Naive thymus-derived CD4-positive, alpha-beta T cell (primary cell): ENCODE data around the gene PRR18. TPM values are rescaled to one million over a fixed set of nuclear protein-coding genes. Genes with fewer than 3 reads are reported as not detected.
A peak's percentile ranks its signal among the peaks of the same experiment; 100 is the strongest.

Experiments
- ATAC-seq: fragments of 150-1000 bp; cut with Tn5 transposase; 2 replicates; pipeline ENCODE4 v1.10.0; 2021; ENCODE audit warnings: mild to moderate bottlenecking, moderate library complexity
- CTCF ChIA-PET: fragments of 350-600 bp; sonication (Branson Sonifier 250); formaldehyde crosslinking; loops from one replicate; lab custom pipeline; 2021; ENCODE audit warnings: antibody characterized with exemption; lab: Charles Lee
- POLR2A ChIA-PET: fragments of 350-600 bp; sonication (Branson Sonifier 250); formaldehyde crosslinking; loops from one replicate; lab custom pipeline; 2021; ENCODE audit warnings: antibody characterized with exemption, inconsistent platforms; lab: Charles Lee
- DNase-seq, 9 donors: peaks; one replicate each; pipeline versions ENCODE4 v3.0.0 to v3.0.0-alpha.2; 2020 to 2022; ENCODE audit warnings: mixed read lengths in 1 of 9
- H3K27ac ChIP-seq: one replicate; pipeline ENCODE4 v1.7.0; 2013; ENCODE audit warnings: mild to moderate bottlenecking, low read depth, low read length, moderate library complexity
- H3K27me3 ChIP-seq, 2 donors: one replicate each; pipeline ENCODE4 v1.7.0; 2013; ENCODE audit warnings: low read length in 2 of 2, mild to moderate bottlenecking in 2 of 2, moderate library complexity in 2 of 2; ENCODE audit not compliant: control insufficient read depth in 2 of 2, insufficient read depth in 2 of 2
- H3K36me3 ChIP-seq, 3 experiments: 1 replicate in 2 of 3; 2 replicates in 1 of 3; pipeline ENCODE4 v1.7.0; 2013; ENCODE audit warnings: low read length in 3 of 3, mild to moderate bottlenecking in 3 of 3, moderate library complexity in 1 of 3; ENCODE audit not compliant: insufficient read depth in 3 of 3, control insufficient read depth in 2 of 3
- H3K4me1 ChIP-seq, 2 donors: one replicate each; pipeline ENCODE4 v1.7.0; 2013; ENCODE audit warnings: low read length in 2 of 2, mild to moderate bottlenecking in 2 of 2, moderate library complexity in 1 of 2; ENCODE audit not compliant: control insufficient read depth in 2 of 2, insufficient read depth in 2 of 2
- H3K4me3 ChIP-seq: 2 replicates; pipeline ENCODE4 v1.7.0; 2013; ENCODE audit warnings: mild to moderate bottlenecking, low read length
- H3K9me3 ChIP-seq, 3 experiments: 1 replicate in 2 of 3; 2 replicates in 1 of 3; pipeline ENCODE4 v1.7.0; 2013; ENCODE audit warnings: low read length in 3 of 3; ENCODE audit not compliant: control insufficient read depth in 2 of 3
- H3K27ac Mint-ChIP-seq, 9 donors: one replicate each; pipeline ENCODE4 v1.8.0; 2020 to 2022; ENCODE audit warnings: mixed read lengths in 9 of 9, mild to moderate bottlenecking in 8 of 9, moderate library complexity in 5 of 9, inconsistent platforms in 2 of 9
- H3K27me3 Mint-ChIP-seq, 5 donors: one replicate each; pipeline ENCODE4 v1.8.0; 2021 to 2022; ENCODE audit warnings: mixed read lengths in 5 of 5, mild to moderate bottlenecking in 1 of 5
- H3K36me3 Mint-ChIP-seq, 5 donors: one replicate each; pipeline ENCODE4 v1.8.0; 2020 to 2022; ENCODE audit warnings: mixed read lengths in 5 of 5, mild to moderate bottlenecking in 3 of 5, inconsistent platforms in 1 of 5
- H3K4me1 Mint-ChIP-seq, 7 donors: one replicate each; pipeline ENCODE4 v1.8.0; 2020 to 2022; ENCODE audit warnings: mixed read lengths in 7 of 7, mild to moderate bottlenecking in 3 of 7, inconsistent platforms in 1 of 7
- H3K4me3 Mint-ChIP-seq, 10 donors: one replicate each; pipeline ENCODE4 v1.8.0; 2020 to 2022; ENCODE audit warnings: mild to moderate bottlenecking in 10 of 10, mixed read lengths in 10 of 10, moderate library complexity in 6 of 10, inconsistent platforms in 2 of 10
- H3K9me3 Mint-ChIP-seq, 11 donors: one replicate each; pipeline ENCODE4 v1.8.0; 2020 to 2022; ENCODE audit warnings: mixed read lengths in 11 of 11, mild to moderate bottlenecking in 4 of 11, inconsistent platforms in 1 of 11, moderate library complexity in 1 of 11
- intact Hi-C, 2 donors: fragments of 100-400 bp; cut with micrococcal nuclease; formaldehyde crosslinking; loops; one replicate each; pipeline ENCODE4 v1.15.1; 2023
- polyA plus RNA-seq, 2 donors: library from polyadenylated mRNA; unstranded; fragments of 300-500 nt; fragmentation: Illumina TruSeq; gene quantifications; one replicate each; pipeline ENCODE4 v1.2.3, GENCODE V29; 2021
- total RNA-seq, 6 experiments: library from RNA in 5 of 6; stranded (reverse) in 5 of 6; gene quantifications; 1 replicate in 5 of 6; 2 replicates in 1 of 6; pipeline ENCODE4 v1.2.3 and lab custom pipeline; 2021 to 2026

Gene PRR18
- total and polyA plus RNA-seq, 7 experiments from 2014 or later = not detected

DNA sequence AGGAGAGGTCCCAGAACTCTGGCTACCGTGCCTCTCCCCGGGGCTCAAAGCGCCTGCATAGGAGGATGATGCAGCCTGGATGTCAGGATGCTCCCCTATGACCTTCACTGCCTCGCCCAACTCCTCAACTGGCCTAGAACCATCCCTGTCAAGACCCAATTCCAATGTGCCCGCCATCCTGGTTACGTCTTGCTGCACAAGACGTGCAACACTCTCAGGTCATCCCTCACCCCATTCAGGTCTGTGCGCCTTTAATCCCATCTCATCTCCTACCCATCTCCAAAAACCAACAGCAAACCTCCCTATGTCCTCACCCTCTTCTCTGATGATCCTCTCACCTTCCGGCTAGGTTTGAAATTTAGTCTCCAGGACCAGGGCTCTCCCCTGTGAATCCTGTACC is 30.7 kb upstream of the PRR18 start:
- Mint-ChIP-seq H3K36me3 (peaks cover 12 to 26% (median 17%) of the 10 kb centered on the region in 5 donors), H3K4me1 (peaks cover 22 to 45% (median 35%) of the 10 kb centered on the region in 7 donors), H3K27me3 (no peaks in the 10 kb centered on the region), H3K9me3 (no peaks in the 10 kb centered on the region), H3K4me3 (no peak overlapping the region), H3K27ac (no peak overlapping the region)
- no peaks in the 10 kb centered on the region for H3K9me3 ChIP-seq
- no peak overlapping the region for H3K4me3 ChIP-seq
- H3K4me1 ChIP-seq = peaks cover 46 to 53% of the 10 kb centered on the region in 2 donors
- CTCF ChIA-PET = interaction anchor here (0.9 kb wide), 1 partner anchor 43 kb away, joined by 3 read pairs; no protein-coding TSS in a partner anchor
- intact Hi-C loops = no loop called here
- POLR2A ChIA-PET = no interaction called here
- ATAC-seq = no peak
- no peak for DNase-seq
- H3K36me3 ChIP-seq = peaks cover 0 to 31% (median 0%) of the 10 kb centered on the region in 3 experiments
- H3K27me3 ChIP-seq = no peaks in the 10 kb centered on the region
- H3K27ac ChIP-seq = no peak overlapping the region

DNA sequence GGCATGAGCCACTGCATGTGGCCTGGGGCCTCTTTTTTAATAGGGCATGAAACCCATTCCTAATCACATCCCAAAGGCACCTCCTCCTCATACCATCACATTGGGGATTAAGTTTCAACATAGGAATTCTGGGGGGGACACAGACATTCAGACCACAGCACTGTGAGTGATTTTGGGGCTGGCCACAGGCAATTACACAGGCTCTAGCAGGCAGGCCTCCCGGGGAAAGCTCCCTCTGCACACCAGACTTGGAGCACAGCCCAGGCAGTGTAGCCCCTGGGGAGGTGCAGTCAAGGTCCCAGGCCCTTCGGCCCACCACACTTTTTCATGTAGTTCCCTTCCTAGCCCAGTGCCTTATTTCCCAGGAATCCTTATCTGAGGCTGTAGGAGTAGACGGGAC is 28.7 kb upstream of the PRR18 start:
- POLR2A ChIA-PET = interaction anchor here (0.6 to 1.1 kb wide), 4 partner anchors 11 to 504 kb away, joined by 3 read pairs; no protein-coding TSS in a partner anchor

DNA sequence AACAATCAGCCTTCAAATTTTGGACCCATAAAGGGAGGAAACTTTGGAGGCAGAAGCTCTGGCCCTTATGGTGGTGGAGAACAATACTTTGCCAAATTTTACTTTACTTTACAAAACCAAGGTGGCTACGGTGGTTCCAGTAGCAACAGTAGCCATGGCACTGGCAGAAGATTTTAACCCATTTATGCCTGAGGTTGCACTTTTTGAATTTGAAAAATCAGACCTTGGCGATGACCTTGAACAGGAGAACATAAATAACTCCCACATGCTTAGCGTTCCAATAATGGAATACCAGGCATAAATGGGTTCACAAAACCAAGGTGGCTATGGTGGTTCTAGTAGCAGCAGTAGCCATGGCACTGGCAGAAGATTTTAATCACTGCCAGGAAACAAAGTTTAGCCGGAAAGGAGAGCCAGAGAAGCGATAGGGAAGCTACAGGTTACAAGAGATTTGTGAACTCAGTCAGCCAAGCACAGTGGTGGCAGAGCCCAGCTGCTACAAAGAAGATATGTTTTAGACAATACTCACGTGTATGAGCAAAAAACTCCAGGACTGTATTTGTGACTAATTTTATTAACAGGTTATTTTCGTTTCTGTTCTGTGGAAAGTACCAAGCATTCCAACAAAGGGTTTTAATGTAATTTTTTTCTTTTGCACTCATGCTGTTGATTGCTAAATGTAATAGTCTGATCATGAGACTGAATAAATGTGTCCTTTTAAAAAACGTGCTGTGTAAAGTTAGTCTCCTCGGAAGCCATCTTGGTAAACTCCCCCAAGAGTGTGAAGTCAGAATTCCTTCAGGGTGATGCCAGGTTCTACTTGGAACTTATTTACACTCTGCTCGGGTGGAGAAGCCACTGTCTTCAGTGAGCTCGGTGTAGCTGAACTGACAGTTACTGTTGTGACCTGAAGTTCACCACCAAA is 27.4 kb upstream of the PRR18 start:
- H3K27ac ChIP-seq = no peak overlapping the region
- H3K4me3 Mint-ChIP-seq = peak overlapping the region in 7 of 10 donors; percentile 8 to 81 (median 50)
- DNase-seq (no peak), ATAC-seq (no peak)
- peaks cover 51 to 63% of the 10 kb centered on the region in 2 donors for H3K4me1 ChIP-seq
- intact Hi-C loops = no loop called here
- H3K4me1 Mint-ChIP-seq = peaks cover 34 to 58% (median 52%) of the 10 kb centered on the region in 7 donors
- peaks cover 12 to 33% (median 22%) of the 10 kb centered on the region in 5 donors for H3K36me3 Mint-ChIP-seq
- peaks cover 0 to 24% (median 0%) of the 10 kb centered on the region in 3 experiments for H3K36me3 ChIP-seq
- no peaks in the 10 kb centered on the region for H3K27me3 Mint-ChIP-seq
- no peak overlapping the region for H3K4me3 ChIP-seq
- H3K9me3 Mint-ChIP-seq = no peaks in the 10 kb centered on the region
- no peaks in the 10 kb centered on the region for H3K27me3 ChIP-seq
- peak overlapping the region in 1 of 9 donors; percentile 67 for H3K27ac Mint-ChIP-seq
- CTCF ChIA-PET = no interaction called here
- POLR2A ChIA-PET = interaction anchor here (1.1 to 1.2 kb wide), 2 partner anchors 13 to 15 kb away, joined by 3 to 4 read pairs; no protein-coding TSS in a partner anchor
- no peaks in the 10 kb centered on the region for H3K9me3 ChIP-seq

More for the DNA sequence above, 28.7 kb upstream of the PRR18 start:
- DNase-seq (no peak), ATAC-seq (no peak)
- no peaks in the 10 kb centered on the region for H3K27me3 ChIP-seq
- intact Hi-C loops = no loop called here
- Mint-ChIP-seq H3K27ac (no peak overlapping the region), H3K9me3 (no peaks in the 10 kb centered on the region), H3K4me3 (no peak overlapping the region), H3K4me1 (peaks cover 36 to 56% (median 49%) of the 10 kb centered on the region in 7 donors), H3K27me3 (no peaks in the 10 kb centered on the region), H3K36me3 (peaks cover 12 to 33% (median 22%) of the 10 kb centered on the region in 5 donors)
- H3K36me3 ChIP-seq = peaks cover 0 to 22% (median 0%) of the 10 kb centered on the region in 3 experiments
- no peak overlapping the region for H3K4me3 ChIP-seq
- CTCF ChIA-PET = no interaction called here
- H3K9me3 ChIP-seq = no peaks in the 10 kb centered on the region
- peaks cover 58 to 65% of the 10 kb centered on the region in 2 donors for H3K4me1 ChIP-seq
- no peak overlapping the region for H3K27ac ChIP-seq

DNA sequence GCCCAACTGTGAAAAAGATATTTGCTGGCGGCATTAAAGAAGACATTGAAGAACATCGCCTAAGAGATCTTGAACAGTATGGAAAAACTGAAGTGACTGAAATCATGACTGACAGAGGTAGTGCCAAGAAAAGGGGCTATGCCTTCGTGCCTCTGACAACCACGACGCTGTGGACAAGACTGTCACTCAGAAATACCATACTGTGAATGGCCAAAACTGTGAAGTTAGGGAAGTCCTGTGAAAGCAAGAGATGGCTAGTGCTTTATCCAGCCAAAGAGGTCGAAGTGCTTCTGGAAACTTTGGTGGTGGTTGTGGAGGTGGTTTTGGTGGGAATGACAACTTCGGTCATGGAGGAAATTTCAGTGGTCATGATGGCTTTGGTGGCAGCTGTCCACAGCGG is 26.7 kb upstream of the PRR18 start:
- ChIA-PET POLR2A (interaction anchor here (1.2 kb wide), 1 partner anchor 16 kb away, joined by 4 read pairs; no protein-coding TSS in a partner anchor), CTCF (interaction anchor here (0.8 kb wide), 1 partner anchor 25 kb away, joined by 3 read pairs; no protein-coding TSS in a partner anchor)
- peak overlapping the region in 8 of 10 donors; percentile 8 to 81 (median 50) for H3K4me3 Mint-ChIP-seq
- peaks cover 0 to 26% (median 0%) of the 10 kb centered on the region in 3 experiments for H3K36me3 ChIP-seq
- H3K4me3 ChIP-seq = no peak overlapping the region
- ATAC-seq = no peak
- H3K27ac ChIP-seq = no peak overlapping the region
- intact Hi-C loops = no loop called here
- peaks cover 12 to 33% (median 22%) of the 10 kb centered on the region in 5 donors for H3K36me3 Mint-ChIP-seq
- no peaks in the 10 kb centered on the region for H3K27me3 Mint-ChIP-seq
- peaks cover 43 to 55% of the 10 kb centered on the region in 2 donors for H3K4me1 ChIP-seq
- peaks cover 34 to 60% (median 52%) of the 10 kb centered on the region in 7 donors for H3K4me1 Mint-ChIP-seq
- no peaks in the 10 kb centered on the region for H3K9me3 Mint-ChIP-seq
- H3K9me3 ChIP-seq = no peaks in the 10 kb centered on the region
- peak overlapping the region in 3 of 9 donors; percentile 4 to 80 (median 40) for H3K27ac Mint-ChIP-seq
- no peaks in the 10 kb centered on the region for H3K27me3 ChIP-seq
- DNase-seq = no peak

- ChIA-PET CTCF (no interaction called here), POLR2A (interaction anchor here (0.6 kb wide), 1 partner anchor 72 kb away, joined by 3 read pairs; no protein-coding TSS in a partner anchor)
- Mint-ChIP-seq H3K27ac (peak overlapping the region in 8 of 9 donors; percentile 13 to 73 (median 44)), H3K36me3 (peaks cover 12 to 41% (median 23%) of the 10 kb centered on the region in 5 donors), H3K4me1 (peaks cover 38 to 63% (median 55%) of the 10 kb centered on the region in 7 donors), H3K4me3 (peak overlapping the region; percentile 39 to 81 (median 68)), H3K27me3 (no peaks in the 10 kb centered on the region), H3K9me3 (no peaks in the 10 kb centered on the region)
- no peaks in the 10 kb centered on the region for H3K27me3 ChIP-seq
- peaks cover 0 to 35% (median 0%) of the 10 kb centered on the region in 3 experiments for H3K36me3 ChIP-seq
- peak overlapping the region; percentile 15 for H3K4me3 ChIP-seq
- ATAC-seq (peak; percentile 86), DNase-seq (peak in 7 of 9 donors; percentile 31 to 59 (median 46))
- H3K27ac ChIP-seq = no peak overlapping the region
- no peaks in the 10 kb centered on the region for H3K9me3 ChIP-seq
- intact Hi-C loops = loop anchor here in 1 of 2 donors (1.0 to 2.0 kb wide), 2 partner anchors 9 to 49 kb away; partner anchors contain the start of genes MPC1 and SFT2D1
- peaks cover 31 to 40% of the 10 kb centered on the region in 2 donors for H3K4me1 ChIP-seq
Observed at GRCh38 chr6:166333172-166333995, 25.2 kb upstream of the PRR18 start.
